ENCODE results near the gene AKAP8L.

DNA sequence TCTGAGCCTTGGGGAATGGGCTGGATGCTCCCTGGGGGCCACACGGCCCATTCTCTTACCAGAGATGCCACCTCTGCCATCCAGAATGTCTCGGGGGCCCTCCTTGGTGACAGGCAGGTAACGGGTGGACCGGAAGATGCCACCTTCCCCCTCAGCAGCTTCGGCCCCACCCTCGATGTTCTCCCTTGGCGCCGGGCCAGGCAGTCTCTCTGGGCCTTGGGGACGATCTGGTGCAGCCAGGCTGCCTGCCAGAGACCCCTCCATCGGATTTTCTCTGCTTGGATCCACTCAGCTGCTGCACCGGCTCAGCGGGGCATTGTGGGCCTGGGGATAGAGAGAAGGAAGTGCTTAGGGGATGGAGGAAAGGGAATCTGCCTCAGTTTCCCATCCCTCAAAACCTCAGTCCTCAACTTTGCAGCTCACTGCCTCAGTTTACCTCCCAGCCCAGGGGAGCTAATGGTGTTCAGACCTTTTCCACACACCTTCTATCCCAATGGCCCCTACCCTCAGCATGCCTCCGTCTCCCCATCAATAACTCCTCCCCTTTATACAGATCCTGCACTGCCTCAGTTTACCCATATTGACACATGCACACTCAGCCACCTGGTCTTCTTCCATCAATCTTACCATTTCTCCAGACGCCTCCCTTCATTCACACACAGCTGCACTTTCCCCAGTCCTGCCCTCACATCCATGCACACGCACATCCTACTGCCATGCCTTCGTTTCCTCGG is 29.4 kb upstream of the AKAP8L start:
- TF ChIP-seq EZH2 (IDR thresholded peaks at IDR 0.05; ENCODE audit: insufficient read depth, poor library complexity, severe bottlenecking) = no peak
- TF ChIP-seq EZH2phosphoT487 (IDR thresholded peaks at IDR 0.05; ENCODE audit: insufficient read depth, low read depth) = no peak
